T-helper 1 cell treated with Interleukin-12 subunit alpha and Interleukin-12 subunit beta and Interleukin-4 antibody, amounts not matched to agents 30 ng/mL and 1 ng/mL, for 36 hours (primary cell): Measurements from ENCODE around the gene BMP8A. TPM values are rescaled to one million over a fixed set of nuclear protein-coding genes. Genes with fewer than 3 reads are reported as not detected.
"Not testable (repeated sequence)": the region's sequence is repeated elsewhere in the genome, so short reads cannot be mapped to it uniquely, and the experiment has no call there.

Experiments used
- intact Hi-C: fragments of 100-400 bp; cut with micrococcal nuclease; formaldehyde crosslinking; loops from one replicate; pipeline ENCODE4 v1.15.1; 2024
- total RNA-seq: library from RNA; stranded (reverse); gene quantifications from 2 replicates; pipeline ENCODE4 v1.2.3, GENCODE V29; 2022

Gene BMP8A
- total RNA-seq, 1 donor from 2014 or later = not detected

DNA sequence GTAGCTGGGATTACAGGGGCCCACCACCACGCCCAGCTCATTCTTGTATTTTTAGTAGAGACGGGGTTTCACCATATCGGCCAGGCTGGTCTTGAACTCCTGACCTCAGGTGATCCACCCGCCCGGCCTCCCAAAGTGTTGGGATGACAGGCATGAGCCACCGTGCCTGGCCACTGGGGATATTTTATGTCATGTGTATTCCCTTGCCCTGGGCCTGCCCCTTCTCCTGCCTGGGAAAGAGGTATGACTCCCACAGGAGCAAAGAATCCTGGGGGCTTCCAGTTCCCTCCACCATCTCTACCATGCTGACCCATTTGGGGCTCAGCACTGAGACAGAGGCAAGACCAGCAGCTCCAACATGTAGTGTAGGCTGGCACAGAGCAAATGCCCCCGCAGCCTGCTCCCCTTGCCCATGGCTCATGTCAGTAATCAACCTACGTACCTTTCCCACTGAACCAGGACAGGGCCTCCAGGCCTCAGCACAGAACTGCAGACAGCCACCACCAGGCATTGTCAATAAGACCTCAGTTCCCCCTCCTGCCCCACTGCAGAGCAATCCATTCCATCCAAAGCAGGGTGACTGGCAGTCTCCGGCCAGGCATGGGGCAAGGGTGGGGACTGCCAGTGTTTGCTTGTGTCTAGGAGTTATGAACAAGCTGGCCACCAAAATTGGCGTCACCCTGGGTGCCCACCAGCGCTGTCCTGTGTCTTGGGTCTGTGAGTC is 35.2 kb downstream of the BMP8A start:
- intact Hi-C loops = no loop called here

DNA sequence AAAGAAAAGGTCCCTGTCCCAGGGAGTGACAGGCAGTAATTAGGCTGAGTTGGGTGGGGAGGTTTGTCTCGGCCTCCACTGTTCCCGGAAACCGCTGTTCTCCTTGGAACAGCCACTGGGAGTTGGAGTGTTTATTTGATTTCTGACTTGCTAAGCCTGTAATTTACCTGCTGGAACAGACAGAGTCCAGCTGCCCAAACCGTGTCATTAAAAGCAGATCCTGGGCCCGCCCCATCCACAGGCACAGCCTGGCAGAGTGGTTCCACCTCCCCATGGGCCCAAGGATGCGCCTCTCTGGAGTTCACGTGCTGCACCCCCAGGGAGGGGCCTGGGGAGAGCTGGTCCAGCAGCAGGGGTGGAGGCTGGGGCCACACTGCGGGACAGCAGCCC is 35.7 kb downstream of the BMP8A start:
- intact Hi-C loops = not testable (repeated sequence)

DNA sequence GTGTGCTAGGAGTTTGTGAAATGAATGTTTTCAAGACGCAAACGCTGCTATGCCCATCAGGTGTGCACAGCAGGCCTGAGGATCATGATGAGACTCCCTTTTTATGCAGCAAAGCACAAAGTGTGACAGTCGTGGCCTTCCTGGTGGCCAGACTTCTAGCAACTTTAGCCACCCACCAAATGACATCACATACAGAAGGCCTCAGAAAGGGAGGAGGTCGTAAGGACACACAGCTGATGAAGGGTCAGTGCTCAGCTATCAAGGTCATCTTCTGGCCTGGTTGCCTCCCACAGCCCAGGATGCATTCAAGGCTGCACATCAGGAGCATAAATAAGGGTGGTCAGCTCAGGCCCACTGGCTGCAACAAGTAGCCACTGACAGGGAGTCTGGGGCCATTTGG is 36.6 kb downstream of the BMP8A start:
- intact Hi-C loops = no loop called here

DNA sequence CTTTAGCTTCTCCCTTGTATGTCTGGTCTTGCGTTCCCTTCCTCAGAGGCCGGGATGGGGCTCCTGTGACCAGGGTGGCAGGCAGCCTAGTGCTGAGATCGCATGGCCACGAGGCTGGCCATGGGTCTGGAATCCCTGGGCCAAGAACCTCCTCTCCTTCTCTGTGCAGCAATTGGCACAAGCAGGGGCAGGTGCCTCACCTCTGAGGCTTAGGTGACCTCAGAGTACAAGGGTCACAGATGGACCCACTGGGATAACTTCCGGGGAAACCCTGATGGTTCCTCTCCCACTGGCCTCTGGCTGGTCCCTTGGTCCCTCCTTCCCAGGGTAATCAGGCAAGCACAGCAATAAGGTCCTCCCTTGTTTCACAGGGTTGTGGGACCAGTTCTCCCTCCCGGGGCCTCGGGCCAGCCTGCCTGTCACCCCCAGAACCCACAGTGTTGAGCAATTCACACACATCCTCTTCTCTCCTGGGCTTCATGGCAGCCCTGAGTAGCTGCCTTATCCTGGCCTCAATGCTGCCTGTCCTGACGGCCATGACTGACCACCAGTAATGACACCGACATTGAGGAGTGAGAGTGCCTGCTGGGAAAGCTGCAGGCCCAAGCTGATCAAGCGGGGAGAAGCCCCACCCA is 38.6 kb downstream of the BMP8A start:
- intact Hi-C loops = loop anchor here (10.0 kb wide), 1 partner anchor 45 kb away; no protein-coding TSS in a partner anchor

DNA sequence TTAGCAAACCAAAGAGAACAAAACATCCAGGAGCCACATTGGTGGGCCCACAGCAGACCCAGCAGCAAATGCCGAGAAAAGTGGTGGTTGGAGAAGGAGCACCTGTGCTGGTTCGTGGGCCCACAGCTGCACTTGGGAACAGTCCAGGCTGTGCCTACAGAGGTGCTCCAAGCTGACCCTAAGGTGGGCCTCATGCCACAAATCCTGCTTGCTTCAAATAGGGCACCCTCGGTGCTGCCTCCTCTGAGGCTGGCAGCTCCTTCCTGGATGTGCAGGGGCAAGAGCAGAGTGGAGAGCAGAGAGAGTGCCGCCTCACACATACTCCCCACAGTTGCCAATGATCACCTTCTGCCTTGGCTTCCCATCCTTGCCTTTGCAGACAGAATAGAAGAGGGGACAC is 40.1 kb downstream of the BMP8A start:
- intact Hi-C loops = loop anchor here (10.0 kb wide), 1 partner anchor 47 kb away; no protein-coding TSS in a partner anchor

DNA sequence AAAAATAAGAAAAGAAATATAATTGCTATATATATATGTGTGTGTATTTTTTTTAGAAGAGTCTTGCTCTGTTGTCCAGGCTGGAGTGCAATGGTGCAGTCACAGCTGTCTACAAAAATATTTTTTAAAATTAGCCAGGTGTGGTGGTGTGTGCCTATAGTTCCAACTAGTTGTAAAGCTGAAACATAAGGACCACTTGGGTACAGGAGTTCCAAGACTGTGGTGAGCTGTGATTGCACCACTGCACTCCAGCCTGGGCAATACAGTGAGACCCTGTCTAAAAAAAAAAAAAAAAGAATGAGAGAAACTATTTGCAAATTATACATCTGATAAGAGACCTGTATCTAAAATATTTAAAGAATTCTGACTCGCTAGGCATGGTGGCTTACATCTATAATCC is 42.0 kb downstream of the BMP8A start:
- intact Hi-C loops = loop anchor here (10.0 kb wide), 1 partner anchor 49 kb away; no protein-coding TSS in a partner anchor

DNA sequence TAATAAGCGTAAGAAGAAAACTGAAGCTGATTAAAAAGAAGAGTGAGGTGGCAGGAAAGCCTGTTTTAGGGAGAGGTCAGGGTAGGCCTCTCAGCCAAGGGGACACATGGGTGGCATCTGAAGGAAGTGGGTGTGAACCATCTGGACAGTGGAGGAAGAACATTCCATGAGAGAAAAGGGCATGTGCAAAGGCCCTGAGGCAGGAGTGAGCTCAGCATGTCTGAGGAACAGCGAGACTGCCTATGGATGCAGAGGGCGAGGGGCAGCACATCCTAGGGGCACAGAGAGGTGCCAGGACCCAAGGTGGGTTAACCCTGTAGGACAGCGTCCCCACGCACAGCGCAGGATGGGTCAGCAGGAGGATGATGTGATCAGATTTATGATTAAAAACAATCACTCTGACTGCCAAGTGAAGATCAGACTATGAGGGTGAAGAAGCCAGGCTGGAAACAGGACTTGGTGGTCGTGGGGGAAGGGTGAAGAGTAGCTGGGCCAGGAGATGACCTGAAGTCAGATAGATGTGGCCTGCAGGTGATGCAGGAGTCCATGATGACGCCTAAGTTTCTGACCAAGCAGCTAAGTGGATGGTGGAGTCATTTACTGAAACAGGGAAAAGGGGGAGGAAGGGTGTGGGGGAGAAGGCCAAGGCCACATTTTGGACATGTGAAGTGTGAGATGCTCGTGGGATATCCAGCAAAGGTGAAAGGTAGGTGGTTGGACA is 47.3 kb downstream of the BMP8A start:
- intact Hi-C loops = loop anchor here (1.0 to 10.0 kb wide), 3 partner anchors 54 to 440 kb away; no protein-coding TSS in a partner anchor

DNA sequence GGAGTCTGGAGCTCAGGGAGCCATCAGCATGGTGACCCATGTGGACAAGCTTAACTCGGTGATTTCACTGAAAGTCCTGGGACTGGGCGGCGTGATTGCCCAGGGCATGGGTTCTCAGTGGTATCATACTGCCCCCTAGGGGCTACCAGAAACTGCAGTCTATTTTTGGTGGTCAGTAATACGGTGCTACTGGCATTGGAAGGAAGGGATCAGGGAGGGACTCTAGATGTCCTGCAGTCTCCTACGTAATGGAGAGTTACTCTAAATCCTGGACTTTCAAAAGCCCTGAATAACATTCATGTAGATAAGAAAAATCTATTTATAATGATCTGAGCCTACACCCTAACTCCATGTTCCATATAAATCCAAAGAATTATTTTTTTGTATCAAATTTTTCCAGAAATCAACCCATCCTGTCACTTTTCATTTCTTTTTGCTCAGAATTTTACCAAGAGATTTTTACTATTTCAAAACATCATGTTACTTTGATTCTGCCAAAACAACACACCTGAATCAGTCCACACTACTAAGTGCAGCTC is 47.9 kb downstream of the BMP8A start:
- intact Hi-C loops = loop anchor here (1.0 to 10.0 kb wide), 3 partner anchors 55 to 441 kb away; no protein-coding TSS in a partner anchor

DNA sequence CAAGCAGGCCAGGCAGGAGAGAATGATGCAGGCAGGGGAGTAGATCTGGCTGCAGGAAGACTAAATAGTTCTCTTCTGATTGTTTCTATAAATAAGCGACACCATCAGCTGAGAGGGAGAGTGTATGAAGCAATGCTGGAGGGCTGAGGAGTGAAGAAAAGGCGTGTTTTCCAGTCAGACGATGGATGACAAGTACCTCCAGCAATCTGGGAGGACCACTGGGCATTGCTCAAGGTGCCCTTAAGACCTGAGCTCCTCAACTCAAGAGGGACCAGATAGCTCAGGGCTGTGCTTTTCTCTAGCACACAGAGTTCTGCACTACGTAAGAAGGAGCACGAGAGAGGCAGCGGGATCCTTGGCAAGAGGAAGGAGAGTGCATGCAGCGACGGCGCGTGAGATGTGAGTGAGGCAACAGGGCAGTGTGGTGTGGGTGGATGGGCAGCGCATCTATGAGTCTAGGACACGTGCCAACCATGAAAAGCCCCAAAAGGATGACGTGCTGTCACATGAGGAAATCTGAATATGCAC is 49.1 kb downstream of the BMP8A start:
- intact Hi-C loops = no loop called here

DNA sequence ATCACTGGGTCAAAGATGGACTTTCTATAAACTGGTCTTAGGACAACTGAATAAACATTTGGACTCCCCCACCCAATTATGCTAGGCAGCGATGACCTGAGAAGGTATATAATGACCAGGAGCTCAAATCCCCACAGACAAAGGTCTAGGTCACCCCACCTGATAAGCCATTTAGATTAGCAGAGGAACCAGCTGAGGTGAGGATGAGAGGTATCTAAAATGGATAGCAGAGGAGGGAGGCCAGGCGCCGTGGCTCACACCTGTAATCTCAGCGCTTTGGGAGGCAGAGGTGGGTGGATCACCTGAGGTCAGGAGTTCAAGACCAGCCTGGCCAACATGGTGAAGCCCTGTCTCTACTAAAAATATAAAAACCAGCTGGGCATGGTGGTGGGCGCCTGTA is 51.5 kb downstream of the BMP8A start:
- intact Hi-C loops = no loop called here

DNA sequence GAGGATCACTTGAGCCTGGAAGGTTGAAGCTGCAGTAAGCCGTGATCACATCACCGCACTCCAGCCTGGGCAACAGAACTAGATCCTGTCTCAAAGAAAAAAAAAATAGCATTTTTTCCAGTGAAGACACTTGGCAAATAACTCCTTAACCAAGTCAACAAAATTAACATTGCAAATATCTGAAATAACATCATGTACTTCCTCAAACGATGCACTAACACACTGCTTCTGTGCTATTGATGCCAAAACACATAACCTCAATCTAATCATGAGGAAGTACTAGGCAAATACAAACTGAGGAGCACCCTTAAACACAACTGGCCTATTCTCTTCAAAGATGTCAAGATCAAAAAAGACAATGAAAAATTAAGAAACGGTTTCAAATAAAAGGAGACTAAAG is 52.9 kb downstream of the BMP8A start:
- intact Hi-C loops = no loop called here

DNA sequence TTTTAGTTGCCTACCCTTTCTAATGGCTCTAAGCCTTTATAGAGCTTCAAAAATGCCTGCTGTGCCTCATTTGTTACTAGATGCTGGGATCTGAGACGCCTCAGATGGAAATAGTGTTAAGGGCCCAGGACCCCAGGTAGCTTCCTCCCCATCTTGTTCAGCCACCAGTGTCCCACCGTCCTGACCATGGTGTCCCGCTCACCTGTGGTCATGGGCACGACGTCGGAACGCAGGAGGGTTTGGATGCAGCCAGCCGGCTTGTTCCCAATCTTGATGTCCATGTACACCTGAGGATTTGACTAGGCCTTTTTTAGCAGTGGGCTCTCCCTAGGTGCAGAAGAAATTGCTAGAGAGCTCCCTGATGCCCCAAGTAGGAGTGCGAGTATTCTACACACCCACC is 54.1 kb downstream of the BMP8A start:
- intact Hi-C loops = no loop called here

DNA sequence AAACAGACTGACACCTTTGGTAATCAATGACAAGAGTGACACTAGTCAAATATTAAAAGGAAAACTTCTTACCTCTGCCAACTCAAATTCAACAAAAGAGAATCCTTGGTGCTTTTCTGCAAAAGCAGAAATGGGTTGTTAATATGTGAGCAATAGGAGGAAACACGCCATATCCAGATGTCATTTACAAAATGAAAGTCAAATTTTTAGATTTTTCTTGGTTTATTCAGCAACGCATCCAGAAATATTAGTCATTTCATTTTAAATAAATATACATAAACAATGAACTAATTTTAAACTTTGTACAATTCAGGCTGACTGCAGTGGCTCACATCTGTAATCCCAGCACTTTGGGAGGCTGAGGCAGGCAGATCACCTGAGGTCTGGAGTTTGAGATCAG is 62.8 kb downstream of the BMP8A start:
- intact Hi-C loops = no loop called here

DNA sequence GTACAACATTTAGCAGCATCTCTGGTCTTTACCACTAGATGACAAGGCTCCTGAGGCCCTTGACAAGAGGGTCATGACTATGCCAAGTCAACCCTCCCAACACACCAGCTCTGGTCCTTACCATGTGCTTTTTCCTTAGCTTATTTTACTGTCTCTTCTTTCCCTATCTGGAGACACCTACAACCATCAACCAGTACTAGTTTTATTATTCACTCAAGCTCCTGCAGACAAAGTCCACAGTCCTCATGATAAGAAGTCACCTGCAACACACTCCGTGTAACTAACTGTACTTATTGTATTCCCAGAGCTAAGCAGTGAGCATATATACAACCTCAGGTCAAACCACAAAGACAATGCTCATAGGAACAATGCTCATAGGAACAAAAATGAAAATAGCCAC is 69.8 kb downstream of the BMP8A start:
- intact Hi-C loops = no loop called here

DNA sequence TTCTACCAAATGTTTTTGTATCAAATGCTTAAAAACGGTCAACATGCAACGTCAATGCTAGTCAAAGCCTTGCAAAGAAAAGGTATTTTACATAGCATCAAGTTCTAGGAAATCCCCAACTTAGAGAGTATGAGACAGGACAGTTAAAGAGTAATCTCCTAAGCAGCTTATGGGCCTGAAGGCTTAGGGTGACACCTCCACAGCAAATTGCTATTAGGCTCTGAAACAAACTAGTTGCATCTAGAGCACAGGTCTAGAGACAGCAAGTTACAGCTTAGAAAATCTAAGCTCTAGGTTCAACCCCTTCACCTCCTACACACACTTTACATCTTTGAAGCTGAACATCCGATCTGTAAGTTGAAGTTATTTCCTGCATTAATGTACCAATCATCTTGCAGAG is 71.5 kb downstream of the BMP8A start:
- intact Hi-C loops = no loop called here

DNA sequence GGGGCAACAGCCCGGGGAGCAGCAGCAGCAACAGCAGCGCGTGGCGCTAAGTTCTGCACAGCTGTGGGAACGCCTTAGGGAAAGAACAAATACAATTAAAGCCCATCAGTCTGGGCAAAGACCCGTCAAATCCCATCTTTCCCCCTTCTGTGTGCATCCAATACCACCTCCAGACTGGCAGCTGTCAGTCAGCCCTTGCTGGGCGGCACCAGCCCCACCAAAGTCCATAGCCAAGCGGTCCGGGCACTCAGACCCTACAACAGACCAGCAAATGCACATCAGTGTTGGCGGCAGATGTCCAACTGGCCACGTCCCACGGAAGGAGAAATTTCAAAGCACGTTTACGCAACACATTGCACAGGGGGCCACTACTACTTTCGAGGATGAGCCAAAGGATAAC is 72.2 kb downstream of the BMP8A start:
- intact Hi-C loops = no loop called here

DNA sequence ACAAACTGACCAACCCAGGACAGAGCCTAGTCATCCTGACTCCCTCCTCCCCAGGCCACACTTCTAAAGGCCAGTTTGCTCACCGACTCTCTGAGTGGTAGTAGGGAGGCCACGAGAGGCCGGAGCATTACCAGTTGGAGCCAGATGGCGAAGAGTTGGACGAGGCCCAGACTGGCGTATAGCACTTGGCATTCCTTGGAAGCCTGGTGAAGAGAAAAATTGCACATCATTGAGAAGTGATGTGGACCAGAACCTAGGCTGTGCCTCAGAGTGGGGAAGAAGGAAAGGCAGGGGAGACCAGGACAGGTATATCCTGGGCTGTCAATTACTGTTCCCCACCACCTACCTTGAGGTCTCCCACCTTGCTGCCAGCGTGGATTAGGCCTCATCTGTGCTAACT is 72.9 kb downstream of the BMP8A start:
- intact Hi-C loops = no loop called here

DNA sequence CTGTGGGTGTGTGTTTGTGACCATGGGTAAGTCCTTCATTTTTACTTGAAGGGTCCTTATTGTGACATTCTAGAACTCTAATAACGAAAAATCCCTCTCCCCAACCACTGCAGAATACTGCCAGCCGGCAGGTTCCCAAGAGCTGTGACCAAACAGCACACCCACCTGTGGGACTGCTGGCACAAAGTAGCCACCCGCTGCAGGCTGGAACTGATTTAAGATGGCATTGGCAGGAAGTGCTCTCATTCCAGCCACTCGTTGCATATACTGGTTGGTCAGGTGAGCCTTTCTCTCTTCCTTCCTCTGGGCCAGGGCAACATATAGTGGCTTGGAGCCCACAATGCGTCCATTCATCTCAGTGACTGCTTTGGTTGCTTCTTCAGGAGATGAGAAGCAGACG is 73.5 kb downstream of the BMP8A start:
- intact Hi-C loops = no loop called here

DNA sequence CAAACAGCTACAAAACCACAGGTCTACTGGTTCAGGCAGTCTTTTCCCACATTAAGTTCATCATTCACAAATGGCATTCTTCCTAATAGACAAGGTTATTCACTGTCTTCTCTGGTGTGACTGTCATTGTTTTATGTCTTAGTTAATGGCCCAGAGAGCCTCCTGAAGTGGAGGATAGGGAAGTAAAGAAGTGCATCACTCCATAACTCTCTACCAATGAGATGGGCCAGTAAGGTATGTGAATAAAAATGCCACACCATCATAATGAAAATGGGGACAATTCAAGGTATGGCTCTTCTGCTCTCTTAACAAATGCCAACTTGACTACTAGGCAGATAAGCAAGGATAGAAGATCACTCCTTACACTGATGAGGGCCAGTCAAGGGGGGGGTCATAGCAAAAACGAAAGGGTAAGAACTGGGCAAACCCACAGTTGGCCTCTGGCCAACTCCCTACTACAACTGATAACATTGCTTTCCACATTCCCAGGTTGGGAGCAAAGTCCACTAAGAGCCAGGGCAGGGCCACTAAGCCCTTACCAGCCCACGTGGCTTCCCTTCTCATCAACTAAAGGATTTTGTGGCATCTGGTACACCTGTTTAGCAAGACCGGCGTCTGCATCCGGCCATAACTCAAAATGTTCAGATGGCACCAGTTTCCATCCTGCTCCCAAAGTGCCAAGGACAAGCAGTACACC is 75.2 kb downstream of the BMP8A start:
- intact Hi-C loops = no loop called here

DNA sequence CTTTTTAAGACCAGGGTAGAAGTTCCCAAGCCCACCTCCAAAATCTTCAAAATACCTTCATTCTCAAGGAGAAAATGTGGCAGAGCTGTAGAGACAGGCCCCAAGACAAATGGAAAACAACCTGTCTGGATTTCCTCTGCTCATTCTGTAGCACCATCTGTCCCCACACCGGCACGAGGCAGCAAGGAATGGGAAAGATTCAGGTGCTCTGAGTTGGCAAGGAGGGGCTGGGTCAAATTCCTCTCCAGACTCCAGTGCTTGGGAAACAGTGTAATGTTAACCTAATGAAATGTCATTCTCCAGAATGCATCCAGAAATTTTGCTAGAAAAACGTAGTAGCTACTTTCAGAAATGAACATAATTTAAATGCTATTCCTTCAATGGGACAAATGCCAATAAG is 75.9 kb downstream of the BMP8A start:
- intact Hi-C loops = no loop called here

DNA sequence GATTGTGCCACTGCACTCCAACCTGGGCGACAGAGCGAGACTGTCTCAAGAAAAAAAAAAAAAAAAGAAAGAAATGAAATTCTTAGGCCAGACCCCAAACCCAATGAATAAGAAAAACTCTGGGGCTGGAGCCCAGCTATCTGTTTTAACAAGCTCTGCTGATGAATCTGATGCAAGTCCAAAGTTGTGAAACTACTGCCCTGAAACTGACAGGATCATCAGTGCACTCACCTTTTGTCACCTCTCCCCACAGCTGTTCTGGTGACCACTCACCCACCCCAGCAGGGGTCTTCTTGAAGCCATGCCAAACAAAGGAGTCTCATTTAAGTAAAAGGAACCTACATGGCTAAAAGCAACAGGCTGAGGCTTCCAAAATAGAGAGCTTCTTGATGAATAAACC is 76.8 kb downstream of the BMP8A start:
- intact Hi-C loops = no loop called here
